Measurements from ENCODE around the gene CAMSAP1.
A peak's percentile ranks its signal among the peaks of the same experiment; 100 is the strongest.
"Not testable (repeated sequence)": the region's sequence is repeated elsewhere in the genome, so short reads cannot be mapped to it uniquely, and the experiment has no call there.

Gene CAMSAP1

DNA sequence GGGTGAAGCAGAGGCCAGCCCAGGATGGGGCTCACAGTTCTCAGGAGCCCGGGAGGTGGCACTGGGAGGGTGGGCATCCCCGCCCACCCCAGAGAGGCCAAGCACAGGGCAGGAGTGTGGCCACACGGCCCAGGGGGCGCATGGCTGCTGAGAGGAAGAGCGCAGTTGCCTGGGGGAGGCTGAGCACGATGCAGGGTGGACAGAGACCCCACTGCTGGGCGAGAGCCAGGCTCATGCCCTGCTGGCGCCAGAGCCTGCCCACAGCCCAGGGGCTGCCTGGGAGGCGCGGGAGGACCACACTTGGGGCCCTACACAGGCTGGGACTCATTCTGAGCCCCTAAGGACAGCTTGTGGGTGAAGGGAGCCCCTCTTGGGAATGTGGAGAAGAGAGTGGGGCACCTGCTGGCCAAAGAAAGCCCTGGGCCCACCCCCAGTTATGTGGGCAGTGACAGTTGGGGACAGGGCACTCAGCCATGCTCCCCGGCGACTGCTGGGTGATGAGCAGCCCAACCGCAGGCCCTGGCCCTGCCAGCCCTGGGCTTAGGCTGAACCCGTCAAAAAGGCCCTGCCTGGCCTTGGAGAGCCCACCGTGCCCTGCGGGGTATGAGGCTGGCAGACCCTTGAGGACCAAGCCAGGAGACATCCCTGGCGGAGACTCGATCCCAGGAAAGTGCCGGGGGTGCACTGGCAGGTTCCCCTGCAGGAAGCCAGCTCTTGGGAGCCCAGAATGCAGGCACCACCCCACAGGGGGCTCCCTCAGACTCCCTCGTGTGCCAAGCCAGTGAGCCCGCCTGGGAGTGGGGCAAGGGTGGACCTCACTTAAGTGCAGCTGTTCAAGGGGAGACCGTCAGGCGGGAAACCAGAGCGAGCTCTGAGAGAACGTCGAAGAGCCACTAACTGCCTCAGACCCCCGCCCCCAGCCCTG, 21.6 kb upstream of the CAMSAP1 start:
- H3K27ac Mint-ChIP-seq = no peak overlapping the region
- H3K36me3 Mint-ChIP-seq (ENCODE audit: low read depth) = peaks cover 24% of the 10 kb centered on the region
- H3K9me3 Mint-ChIP-seq = no peaks in the 10 kb centered on the region
- H3K4me1 Mint-ChIP-seq (ENCODE audit: low read depth) = peaks cover 22% of the 10 kb centered on the region
- H3K4me3 Mint-ChIP-seq = no peak overlapping the region
- H3K27me3 Mint-ChIP-seq (ENCODE audit: low read depth) = no peaks in the 10 kb centered on the region

DNA sequence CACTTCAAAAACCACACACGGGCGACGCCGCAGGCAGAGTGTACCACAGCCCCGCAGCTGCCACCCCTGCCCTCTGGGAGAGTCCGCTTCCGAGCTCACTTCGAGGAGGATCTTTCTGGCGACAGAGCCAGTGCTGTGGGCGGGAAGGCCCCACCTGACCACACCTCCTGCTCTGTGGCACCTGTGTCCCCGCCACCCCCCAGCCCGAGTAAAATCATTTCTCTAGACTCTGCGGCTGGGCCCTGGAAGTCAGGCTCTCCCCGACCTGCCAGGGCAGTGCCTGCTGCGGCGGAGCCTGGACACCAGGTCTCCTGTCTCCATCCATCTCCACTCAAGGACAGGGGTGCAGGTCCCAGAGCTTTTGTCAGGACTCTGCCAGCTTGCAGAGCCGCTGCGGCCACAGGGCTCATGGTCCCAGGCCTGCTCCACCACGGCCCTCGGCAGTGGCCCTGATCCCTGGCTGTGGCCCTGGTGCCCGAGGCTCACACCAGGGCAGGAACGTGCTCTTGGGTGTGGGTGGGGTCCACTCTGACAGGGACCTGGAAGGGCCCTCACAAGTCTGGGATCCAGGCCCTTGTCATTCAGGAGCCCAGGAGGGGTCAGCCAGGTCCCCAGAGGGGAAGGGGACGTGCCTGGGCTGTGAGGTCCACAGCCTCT, 20.9 kb upstream of the CAMSAP1 start:
- H3K27me3 Mint-ChIP-seq (ENCODE audit: low read depth) = no peaks in the 10 kb centered on the region
- H3K4me3 Mint-ChIP-seq = no peak overlapping the region
- peaks cover 20% of the 10 kb centered on the region for H3K36me3 Mint-ChIP-seq (ENCODE audit: low read depth)
- peaks cover 22% of the 10 kb centered on the region for H3K4me1 Mint-ChIP-seq (ENCODE audit: low read depth)
- no peak overlapping the region for H3K27ac Mint-ChIP-seq
- H3K9me3 Mint-ChIP-seq = no peaks in the 10 kb centered on the region

DNA sequence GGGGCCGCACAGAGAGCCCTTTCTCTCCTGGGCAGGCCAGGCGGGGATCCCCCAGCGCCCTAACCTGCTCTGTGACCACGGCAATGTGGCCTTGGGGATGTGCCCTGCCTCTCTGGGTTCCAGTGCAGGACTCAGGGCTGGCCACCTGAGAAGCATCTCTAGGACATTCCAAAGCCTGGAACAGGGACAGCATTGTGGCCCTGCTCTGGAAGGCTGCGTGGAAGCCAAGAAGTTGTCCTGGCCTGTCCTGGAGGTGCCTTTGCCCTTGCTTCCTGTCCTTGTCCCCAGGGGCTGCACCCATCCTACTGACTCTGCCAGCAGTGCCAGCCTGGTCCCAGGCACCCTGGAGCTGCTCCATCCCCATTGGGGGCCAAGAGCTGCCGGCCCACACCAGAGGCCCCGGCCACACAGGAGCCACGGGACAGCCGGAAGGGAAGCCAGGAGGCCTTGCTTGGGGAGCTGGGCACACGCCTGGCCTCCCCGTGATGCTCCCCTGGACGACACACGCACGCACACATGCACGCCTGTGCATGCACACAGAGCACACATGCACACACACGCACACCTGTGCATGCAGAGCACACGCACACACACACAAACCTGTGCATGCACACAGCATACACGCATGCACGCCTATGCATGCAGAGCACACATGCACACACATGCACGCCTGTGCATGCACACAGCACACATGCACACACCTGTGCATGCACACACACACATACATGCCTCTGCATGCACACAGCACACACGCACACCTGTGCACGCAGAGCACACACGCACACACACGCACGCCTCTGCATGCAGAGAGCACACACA, 20.1 kb upstream of the CAMSAP1 start:
- no peak overlapping the region for H3K4me3 Mint-ChIP-seq
- H3K36me3 Mint-ChIP-seq (ENCODE audit: low read depth) = peaks cover 16% of the 10 kb centered on the region
- no peaks in the 10 kb centered on the region for H3K27me3 Mint-ChIP-seq (ENCODE audit: low read depth)
- no peaks in the 10 kb centered on the region for H3K9me3 Mint-ChIP-seq
- no peak overlapping the region for H3K27ac Mint-ChIP-seq
- peaks cover 22% of the 10 kb centered on the region for H3K4me1 Mint-ChIP-seq (ENCODE audit: low read depth)

DNA sequence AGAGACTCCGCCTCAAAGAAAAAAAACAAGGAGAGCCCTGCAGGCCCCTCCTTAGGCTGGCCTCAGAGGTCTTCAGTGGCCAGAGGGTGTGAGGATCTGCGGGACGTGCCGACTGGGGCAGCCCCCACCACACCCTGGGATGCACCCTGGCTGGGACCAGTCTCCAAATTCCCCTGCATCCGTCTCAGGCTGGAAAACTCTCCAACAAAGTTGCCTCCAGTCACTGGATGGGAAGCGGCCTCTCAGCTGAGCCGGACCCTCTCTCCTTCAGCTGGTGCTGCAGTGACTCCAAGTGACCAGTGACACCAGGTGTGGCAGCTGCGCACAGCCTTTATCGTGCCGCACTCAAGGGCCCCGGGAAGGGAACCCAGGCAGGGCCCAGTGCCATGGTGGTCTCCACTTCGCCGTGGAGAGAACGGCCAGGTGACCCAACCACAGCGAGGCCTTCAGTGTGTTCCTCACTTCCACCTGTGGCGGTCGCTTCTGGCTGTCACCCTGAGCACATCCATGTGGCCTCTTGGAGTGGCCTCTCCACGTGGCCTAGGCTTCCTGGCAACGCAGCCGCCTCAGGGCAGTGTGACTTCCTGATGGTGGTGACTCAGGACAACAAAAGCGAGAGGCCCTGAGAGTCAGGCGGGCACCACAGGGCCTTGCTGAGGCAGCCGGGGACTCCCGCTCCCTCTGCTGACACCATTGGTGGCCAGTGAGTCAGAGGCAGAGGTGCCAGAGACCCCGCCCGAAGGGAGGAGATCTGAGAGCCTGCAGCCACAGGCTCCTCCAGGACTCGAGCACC, 19.3 kb upstream of the CAMSAP1 start:
- Mint-ChIP-seq H3K4me3 (no peak overlapping the region), H3K27ac (no peak overlapping the region), H3K9me3 (no peaks in the 10 kb centered on the region), H3K4me1 (ENCODE audit: low read depth) (peaks cover 22% of the 10 kb centered on the region), H3K27me3 (ENCODE audit: low read depth) (no peaks in the 10 kb centered on the region), H3K36me3 (ENCODE audit: low read depth) (peaks cover 13% of the 10 kb centered on the region)

DNA sequence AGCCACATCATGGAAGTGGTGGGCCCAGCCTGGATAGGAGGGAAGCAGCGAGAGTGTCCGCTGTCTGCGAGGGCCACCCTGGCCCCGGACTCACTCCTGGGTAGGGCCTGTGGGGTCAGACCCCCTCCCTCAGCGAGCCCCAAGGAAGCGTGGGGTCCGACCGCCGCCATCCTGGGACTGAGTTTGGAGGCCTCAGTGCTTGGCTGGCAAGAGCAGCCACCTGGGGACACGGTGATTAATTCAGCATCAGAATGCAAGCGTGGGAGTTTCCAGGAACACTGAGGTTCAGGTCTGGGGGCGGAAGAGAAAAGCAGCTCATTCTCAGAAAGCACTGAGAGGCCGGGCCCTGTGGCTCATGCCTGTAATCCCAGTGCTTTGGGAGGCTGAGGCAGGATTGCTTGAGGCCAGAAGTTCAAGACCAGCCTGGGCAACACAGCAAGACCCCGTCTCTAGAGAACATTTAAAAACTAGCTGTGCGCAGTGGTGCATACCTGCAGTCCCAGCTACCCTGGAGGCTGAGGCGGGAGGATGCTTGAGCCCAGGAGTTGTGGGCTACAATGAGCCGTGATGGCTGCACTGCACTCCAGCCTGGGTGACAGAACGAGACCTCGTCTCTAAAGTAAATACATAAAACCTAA, 18.3 kb upstream of the CAMSAP1 start:
- Mint-ChIP-seq H3K27ac (peak overlapping the region; percentile 45), H3K4me1 (ENCODE audit: low read depth) (peaks cover 22% of the 10 kb centered on the region), H3K36me3 (ENCODE audit: low read depth) (peaks cover 3% of the 10 kb centered on the region), H3K9me3 (no peaks in the 10 kb centered on the region), H3K27me3 (ENCODE audit: low read depth) (no peaks in the 10 kb centered on the region), H3K4me3 (no peak overlapping the region)

DNA sequence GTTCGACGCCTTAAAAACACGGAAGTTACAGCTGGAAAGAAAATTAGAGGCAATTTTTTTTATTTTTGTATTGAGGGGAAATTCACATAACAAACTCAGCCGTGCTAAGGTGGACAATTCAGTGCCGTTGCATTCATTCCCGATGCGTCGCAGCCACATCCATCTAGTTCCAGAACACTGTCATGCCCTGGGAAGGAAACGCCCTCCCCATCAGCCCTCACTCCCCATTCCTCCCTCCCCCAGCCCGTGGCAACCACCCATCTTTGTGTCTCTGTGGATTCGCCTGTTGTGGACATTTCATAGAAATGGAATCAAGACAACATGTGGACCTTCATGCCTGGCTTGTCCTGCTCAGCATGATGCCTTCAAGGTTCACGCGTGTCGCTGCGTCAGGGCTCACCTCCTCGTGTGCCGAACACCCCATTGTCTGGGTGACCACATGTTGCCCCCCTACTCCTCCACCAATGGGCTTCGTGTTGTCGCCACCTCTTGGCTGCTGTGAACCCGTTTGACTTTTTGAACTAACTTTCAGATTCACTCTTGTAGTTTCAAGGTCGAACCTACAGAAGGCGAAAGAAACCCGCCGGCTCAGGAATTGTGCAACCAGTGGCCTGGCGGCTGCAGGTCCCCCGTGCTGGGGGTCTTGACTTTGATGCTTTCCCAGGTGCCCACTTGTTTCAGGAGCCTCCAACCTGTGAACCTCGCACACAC, 17.4 kb upstream of the CAMSAP1 start:
- Mint-ChIP-seq H3K9me3 (no peaks in the 10 kb centered on the region), H3K4me3 (no peak overlapping the region), H3K27ac (no peak overlapping the region), H3K4me1 (ENCODE audit: low read depth) (peaks cover 22% of the 10 kb centered on the region), H3K27me3 (ENCODE audit: low read depth) (no peaks in the 10 kb centered on the region), H3K36me3 (ENCODE audit: low read depth) (peaks cover 2% of the 10 kb centered on the region)

DNA sequence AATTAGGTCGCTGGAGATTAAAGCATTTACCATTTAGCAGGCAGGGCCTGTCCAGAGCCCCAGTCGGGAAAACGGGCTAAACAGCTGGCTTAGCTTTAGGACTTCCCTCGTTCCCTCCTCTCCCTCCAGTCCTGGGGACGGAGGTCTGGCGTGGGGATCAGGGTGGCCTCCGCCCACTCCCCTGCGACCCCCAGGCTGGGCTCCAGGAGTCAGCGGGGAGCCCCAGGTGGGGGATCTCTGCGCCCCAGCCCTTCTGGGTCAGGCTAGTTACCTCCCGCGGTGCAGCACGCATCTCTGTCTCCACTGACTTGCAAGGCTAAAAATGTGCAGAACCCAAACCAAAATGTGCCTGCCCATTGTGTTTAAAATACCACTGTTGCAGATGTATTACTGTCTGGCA, 16.2 kb upstream of the CAMSAP1 start:
- no peaks in the 10 kb centered on the region for H3K27me3 Mint-ChIP-seq (ENCODE audit: low read depth)
- no peak overlapping the region for H3K4me3 Mint-ChIP-seq
- peaks cover 22% of the 10 kb centered on the region for H3K4me1 Mint-ChIP-seq (ENCODE audit: low read depth)
- H3K27ac Mint-ChIP-seq = no peak overlapping the region
- H3K9me3 Mint-ChIP-seq = peaks cover 8% of the 10 kb centered on the region
- peaks cover 8% of the 10 kb centered on the region for H3K36me3 Mint-ChIP-seq (ENCODE audit: low read depth)

DNA sequence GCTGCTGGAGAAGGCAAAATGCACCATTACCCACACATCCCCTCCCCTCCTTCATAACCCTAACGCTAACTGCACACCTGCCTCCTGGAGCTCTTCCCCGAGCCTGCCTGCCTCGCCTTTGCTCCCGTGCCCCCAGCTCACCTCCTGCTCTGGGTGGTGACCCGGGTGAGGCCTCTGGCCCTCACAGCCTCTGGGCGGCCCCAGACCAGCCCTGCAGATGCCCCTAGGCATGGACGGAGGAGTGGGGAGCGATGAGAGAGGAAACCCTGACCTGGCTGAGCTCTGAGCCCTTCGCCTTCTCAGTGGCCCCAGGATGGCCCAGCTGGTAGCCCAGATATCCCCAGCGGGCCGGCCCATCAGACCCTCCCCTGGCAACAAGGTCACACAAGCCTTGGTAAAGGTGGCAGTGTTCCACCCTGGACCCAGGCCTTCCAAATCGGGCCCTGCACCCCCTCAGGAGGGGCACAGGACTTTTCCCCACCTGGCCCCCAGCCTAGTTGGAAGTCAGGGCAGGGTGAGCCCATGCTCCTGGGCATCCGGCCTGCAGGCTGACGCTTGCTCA, 14.5 kb upstream of the CAMSAP1 start:
- no peaks in the 10 kb centered on the region for H3K27me3 Mint-ChIP-seq (ENCODE audit: low read depth)
- no peak overlapping the region for H3K4me3 Mint-ChIP-seq
- H3K27ac Mint-ChIP-seq = no peak overlapping the region
- peaks cover 15% of the 10 kb centered on the region for H3K4me1 Mint-ChIP-seq (ENCODE audit: low read depth)
- peaks cover 12% of the 10 kb centered on the region for H3K36me3 Mint-ChIP-seq (ENCODE audit: low read depth)
- peaks cover 21% of the 10 kb centered on the region for H3K9me3 Mint-ChIP-seq

DNA sequence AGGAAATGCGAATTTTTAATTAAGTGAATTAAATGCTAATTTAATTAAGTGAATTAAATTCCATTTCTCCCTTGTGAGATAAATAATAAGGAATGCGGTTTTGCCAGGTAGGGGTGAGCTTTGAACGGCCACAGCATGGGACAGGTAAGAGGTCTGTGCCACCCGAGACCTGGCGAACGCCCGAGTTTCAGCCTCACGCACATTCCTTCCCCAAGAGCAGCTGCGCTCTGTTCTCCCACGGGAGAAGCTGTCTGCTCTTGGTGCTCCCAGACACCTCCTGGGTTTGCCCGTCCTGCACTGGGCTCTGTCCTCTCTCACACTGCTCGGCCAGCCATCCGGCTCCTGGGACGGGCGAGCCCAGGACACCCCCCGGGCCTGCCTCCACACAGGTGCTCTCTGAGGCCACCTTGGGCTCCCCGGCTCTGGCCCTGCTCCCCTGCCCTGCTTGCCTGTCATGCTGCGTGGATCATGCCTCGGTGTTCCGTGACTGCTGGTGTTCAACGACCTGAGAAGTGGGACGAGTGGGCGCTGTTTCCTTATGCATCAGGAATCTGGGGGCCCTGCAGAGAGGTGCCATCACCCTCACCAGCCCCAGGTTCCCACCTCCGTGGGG, 13.7 kb upstream of the CAMSAP1 start:
- Mint-ChIP-seq H3K27me3 (ENCODE audit: low read depth) (no peaks in the 10 kb centered on the region), H3K36me3 (ENCODE audit: low read depth) (peaks cover 19% of the 10 kb centered on the region), H3K27ac (no peak overlapping the region), H3K4me1 (ENCODE audit: low read depth) (peaks cover 13% of the 10 kb centered on the region), H3K4me3 (no peak overlapping the region), H3K9me3 (peaks cover 28% of the 10 kb centered on the region)

DNA sequence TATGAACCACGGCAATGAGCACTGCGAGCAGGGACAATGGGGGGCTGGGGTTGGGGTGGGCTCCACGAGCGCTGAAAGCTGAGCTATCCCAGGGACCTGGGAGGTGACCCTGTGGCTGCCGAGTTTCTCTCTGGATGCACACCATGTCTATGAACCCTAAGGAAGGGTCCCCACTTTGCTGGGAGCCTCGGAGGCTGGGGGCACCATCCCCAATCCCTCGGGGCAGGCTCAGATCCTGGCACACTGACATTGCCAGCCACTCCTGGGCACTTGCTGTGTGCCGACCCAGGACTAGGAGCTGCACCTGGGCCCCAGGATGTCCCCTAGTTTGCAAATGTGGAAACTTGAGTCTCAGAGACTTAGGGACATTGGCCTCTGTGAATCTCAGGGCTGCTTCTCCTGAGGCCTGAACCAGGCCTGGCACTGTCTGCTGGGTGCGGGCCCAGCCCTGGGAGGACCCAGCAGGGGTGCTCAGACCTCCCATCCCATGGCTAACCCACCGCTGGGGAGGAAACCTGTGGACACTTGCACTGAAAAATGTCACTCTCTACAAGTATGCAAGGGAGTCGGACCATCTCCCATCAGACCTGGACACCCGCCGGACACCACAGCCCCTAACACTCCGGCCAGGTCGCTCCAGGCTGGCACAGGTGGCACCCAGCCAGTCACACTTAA, 13.0 kb upstream of the CAMSAP1 start:
- H3K36me3 Mint-ChIP-seq (ENCODE audit: low read depth) = peaks cover 26% of the 10 kb centered on the region
- no peaks in the 10 kb centered on the region for H3K27me3 Mint-ChIP-seq (ENCODE audit: low read depth)
- peaks cover 35% of the 10 kb centered on the region for H3K9me3 Mint-ChIP-seq
- H3K27ac Mint-ChIP-seq = no peak overlapping the region
- H3K4me1 Mint-ChIP-seq (ENCODE audit: low read depth) = peaks cover 7% of the 10 kb centered on the region
- H3K4me3 Mint-ChIP-seq = no peak overlapping the region

DNA sequence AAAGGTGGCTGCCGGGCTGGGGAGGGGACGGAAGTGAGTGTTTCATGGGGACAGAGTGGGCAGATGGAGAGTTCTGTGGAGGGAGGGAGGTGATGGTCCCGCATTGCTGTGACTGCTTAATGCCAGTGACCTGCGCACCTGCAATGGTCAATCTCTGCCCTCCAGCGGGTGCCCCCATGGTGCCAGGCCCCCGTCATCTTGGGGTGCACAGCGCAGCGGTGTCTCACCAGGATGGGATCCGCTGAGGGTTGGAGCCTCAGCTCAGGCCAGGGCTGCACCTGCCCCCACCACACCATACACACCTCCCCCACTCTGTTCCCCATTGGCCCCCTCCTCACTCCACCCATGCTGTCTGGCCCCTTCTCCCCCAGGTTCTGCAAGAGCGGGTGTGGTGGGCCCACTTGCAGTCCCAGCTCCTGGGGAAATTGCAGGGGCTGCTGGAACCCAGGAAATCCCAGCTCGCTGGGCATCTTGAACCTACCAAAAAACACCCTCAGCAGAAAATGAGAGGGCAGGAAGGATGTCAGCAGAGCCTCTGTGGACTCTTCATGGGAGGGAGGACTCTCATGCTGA, 12.1 kb upstream of the CAMSAP1 start:
- Mint-ChIP-seq H3K9me3 (peaks cover 44% of the 10 kb centered on the region), H3K36me3 (ENCODE audit: low read depth) (peaks cover 35% of the 10 kb centered on the region), H3K4me3 (no peak overlapping the region), H3K27ac (no peak overlapping the region), H3K4me1 (ENCODE audit: low read depth) (no peaks in the 10 kb centered on the region), H3K27me3 (ENCODE audit: low read depth) (no peaks in the 10 kb centered on the region)

DNA sequence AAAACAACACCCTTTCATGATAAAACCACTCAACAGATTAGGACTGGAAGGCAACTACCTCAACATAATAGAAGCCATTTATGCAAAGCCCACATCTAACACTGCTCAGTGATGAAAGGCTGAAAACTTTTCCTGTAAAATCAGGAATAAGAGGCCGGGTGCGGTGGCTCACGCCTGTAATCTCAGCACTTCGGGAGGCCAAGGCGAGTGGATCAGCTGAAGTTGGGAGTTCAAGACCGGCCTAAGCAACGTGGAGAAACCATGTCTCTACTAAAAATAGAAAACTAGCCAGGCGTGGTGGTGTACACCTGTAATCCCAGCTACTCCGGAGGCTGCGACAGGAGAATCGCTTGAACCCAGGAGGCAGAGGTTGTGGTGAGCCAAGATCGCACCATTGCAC, 8.9 kb upstream of the CAMSAP1 start:
- H3K36me3 Mint-ChIP-seq (ENCODE audit: low read depth) = peaks cover 49% of the 10 kb centered on the region
- not testable (repeated sequence) for H3K27me3 Mint-ChIP-seq (ENCODE audit: low read depth); H3K27ac Mint-ChIP-seq; H3K4me1 Mint-ChIP-seq (ENCODE audit: low read depth); H3K4me3 Mint-ChIP-seq
- H3K9me3 Mint-ChIP-seq = peaks cover 54% of the 10 kb centered on the region

All from T-helper 1 cell treated with Interleukin-12 subunit alpha and Interleukin-12 subunit beta and Interleukin-4 antibody, amounts not matched to agents 30 μg/mL and 1 μg/mL, for 36 hours (primary cell).